ENCODE data around the gene MRPS23. TPM values are rescaled to one million over a fixed set of nuclear protein-coding genes. Genes with fewer than 3 reads are reported as not detected.

The MRPS23 gene
- total and polyA plus RNA-seq, 2 of the 13 experiments (the other 11 are each of a cell fraction or from before 2014, with no cell fraction given): 63.2 to 181 TPM

DNA sequence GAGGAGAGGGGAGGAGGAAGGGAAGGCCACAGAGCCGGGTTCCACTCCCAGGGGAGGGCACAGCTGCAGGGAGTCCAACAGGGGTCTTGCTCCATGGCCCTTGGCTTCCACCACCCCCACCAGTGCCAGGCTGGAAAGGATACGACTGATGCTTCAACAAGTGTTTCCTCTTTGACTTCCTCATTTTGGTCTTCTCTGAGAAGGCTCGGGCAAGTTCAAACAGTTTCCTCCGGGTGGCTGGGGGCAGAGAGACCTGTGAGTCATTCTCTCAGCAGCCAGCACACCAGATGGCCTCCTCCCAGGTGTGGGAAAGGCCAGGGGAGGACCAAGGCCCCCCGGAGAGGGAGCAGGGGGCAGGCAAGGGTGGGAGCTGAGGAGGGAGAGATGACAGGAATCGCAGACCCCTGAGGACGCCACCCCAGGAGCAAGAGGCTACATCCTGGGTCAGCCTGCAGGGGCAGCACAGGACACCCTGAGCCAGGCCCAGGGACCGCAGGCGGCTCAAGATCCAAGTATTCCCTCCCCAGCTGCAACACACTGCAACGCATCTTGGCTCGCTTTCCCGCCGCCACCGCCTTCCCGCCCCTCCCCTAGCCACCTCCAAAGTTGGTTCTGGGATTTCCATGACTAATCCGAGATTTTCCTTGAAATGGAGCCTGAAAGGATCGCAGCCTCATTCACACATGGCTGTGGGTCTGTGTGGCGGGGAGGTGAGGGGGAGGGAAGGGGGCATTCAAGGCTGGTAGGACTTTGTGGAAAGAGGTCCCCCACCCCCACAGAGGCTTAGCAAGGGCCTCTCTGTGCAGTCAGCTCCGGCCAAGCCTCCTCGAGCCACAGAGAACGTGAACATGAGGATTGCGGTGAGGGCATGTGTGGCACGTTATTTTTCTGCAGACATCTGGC lies 18.4 kb upstream of the MRPS23 start (continued):
- TF ChIP-seq ZKSCAN1 (IDR thresholded peaks at IDR 0.05; ENCODE audit: low read length): no peak
- no peak for TF ChIP-seq KDM5A (IDR thresholded peaks at IDR 0.05; ENCODE audit: borderline replicate concordance, low read length)
- 0 out of 2 replicates have a peak, but pooled peaks have one; percentile 63 for TF ChIP-seq PCBP1 (IDR thresholded peaks at IDR 0.05; ENCODE audit: borderline replicate concordance, low read depth, low read length)
- TF ChIP-seq ELF1 (CRISPR knock-in tag; IDR thresholded peaks at IDR 0.05): no peak
- TF ChIP-seq, protein P1, sequence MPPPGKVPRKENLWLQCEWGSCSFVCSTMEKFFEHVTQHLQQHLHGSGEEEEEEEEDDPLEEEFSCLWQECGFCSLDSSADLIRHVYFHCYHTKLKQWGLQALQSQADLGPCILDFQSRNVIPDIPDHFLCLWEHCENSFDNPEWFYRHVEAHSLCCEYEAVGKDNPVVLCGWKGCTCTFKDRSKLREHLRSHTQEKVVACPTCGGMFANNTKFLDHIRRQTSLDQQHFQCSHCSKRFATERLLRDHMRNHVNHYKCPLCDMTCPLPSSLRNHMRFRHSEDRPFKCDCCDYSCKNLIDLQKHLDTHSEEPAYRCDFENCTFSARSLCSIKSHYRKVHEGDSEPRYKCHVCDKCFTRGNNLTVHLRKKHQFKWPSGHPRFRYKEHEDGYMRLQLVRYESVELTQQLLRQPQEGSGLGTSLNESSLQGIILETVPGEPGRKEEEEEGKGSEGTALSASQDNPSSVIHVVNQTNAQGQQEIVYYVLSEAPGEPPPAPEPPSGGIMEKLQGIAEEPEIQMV (CRISPR knock-in tag; IDR thresholded peaks at IDR 0.05; ENCODE audit: low read depth): no peak
- no peak for TF ChIP-seq ZNF280B (CRISPR knock-in tag; IDR thresholded peaks at IDR 0.05; ENCODE audit: borderline replicate concordance)
- TF ChIP-seq, protein P2, sequence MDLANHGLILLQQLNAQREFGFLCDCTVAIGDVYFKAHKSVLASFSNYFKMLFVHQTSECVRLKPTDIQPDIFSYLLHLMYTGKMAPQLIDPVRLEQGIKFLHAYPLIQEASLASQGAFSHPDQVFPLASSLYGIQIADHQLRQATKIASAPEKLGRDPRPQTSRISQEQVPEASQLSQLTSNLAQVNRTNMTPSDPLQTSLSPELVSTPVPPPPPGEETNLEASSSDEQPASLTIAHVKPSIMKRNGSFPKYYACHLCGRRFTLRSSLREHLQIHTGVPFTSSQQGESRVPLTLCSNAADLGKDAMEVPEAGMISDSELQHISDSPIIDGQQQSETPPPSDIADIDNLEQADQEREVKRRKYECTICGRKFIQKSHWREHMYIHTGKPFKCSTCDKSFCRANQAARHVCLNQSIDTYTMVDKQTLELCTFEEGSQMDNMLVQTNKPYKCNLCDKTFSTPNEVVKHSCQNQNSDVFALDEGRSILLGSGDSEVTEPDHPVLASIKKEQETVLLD (CRISPR knock-in tag; IDR thresholded peaks at IDR 0.05; ENCODE audit: low read depth): no peak
- TF ChIP-seq, protein P3, sequence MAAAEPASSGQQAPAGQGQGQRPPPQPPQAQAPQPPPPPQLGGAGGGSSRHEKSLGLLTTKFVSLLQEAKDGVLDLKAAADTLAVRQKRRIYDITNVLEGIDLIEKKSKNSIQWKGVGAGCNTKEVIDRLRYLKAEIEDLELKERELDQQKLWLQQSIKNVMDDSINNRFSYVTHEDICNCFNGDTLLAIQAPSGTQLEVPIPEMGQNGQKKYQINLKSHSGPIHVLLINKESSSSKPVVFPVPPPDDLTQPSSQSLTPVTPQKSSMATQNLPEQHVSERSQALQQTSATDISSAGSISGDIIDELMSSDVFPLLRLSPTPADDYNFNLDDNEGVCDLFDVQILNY (CRISPR knock-in tag; conservative IDR thresholded peaks at IDR 0.05): no peak
- no peak for TF ChIP-seq ZNF329 (CRISPR knock-in tag; IDR thresholded peaks at IDR 0.05; ENCODE audit: low read depth)
- TF ChIP-seq, protein P4, sequence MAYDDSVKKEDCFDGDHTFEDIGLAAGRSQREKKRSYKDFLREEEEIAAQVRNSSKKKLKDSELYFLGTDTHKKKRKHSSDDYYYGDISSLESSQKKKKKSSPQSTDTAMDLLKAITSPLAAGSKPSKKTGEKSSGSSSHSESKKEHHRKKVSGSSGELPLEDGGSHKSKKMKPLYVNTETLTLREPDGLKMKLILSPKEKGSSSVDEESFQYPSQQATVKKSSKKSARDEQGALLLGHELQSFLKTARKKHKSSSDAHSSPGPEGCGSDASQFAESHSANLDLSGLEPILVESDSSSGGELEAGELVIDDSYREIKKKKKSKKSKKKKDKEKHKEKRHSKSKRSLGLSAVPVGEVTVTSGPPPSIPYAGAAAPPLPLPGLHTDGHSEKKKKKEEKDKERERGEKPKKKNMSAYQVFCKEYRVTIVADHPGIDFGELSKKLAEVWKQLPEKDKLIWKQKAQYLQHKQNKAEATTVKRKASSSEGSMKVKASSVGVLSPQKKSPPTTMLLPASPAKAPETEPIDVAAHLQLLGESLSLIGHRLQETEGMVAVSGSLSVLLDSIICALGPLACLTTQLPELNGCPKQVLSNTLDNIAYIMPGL (CRISPR knock-in tag; IDR thresholded peaks at IDR 0.05; ENCODE audit: borderline replicate concordance in 1 of 2, low read depth in 1 of 2): no peak
- no peak for TF ChIP-seq LCORL (IDR thresholded peaks at IDR 0.05)
- TF ChIP-seq LCORL (CRISPR knock-in tag; IDR thresholded peaks at IDR 0.05): no peak
- no peak for TF ChIP-seq USF2 (IDR thresholded peaks at IDR 0.05; ENCODE audit: low read depth, low read length)
- no peak for TF ChIP-seq USF2 (CRISPR knock-in tag; IDR thresholded peaks at IDR 0.05; ENCODE audit: borderline replicate concordance)

Data from HepG2 (cell line).